Measurements from ENCODE around the gene ARPC1A. TPM values are rescaled to one million over a fixed set of nuclear protein-coding genes. Genes with fewer than 3 reads are reported as not detected.
"Not testable (repeated sequence)": the region's sequence is repeated elsewhere in the genome, so short reads cannot be mapped to it uniquely, and the experiment has no call there.

ARPC1A gene
- total and polyA plus RNA-seq, 2 donors (not counting 1 experiment from before 2014, with no cell fraction given): 184 to 226 TPM

GRCh38 chr7:99379043-99379577, 53.4 kb downstream of the ARPC1A start:
- no peak for TF ChIP-seq EZH2 (IDR thresholded peaks at IDR 0.05; ENCODE audit: low read length, missing control alignments)
- TF ChIP-seq CTCF (conservative IDR thresholded peaks at IDR 0.05 in 1 of 2, IDR thresholded peaks at IDR 0.05 in 1 of 2; ENCODE audit: low read depth in 1 of 2, low read length in 2 of 2): peak in 1 of 2 donors; percentile 9
- peak; percentile 87 for DNase-seq (ENCODE audit: low read depth in 2 of 2)
- H4K20me1 ChIP-seq (ENCODE audit: control insufficient read depth, extremely low read depth, insufficient read depth, low read length): no peaks in the 10 kb centered on the region
- H3K27ac ChIP-seq (ENCODE audit: insufficient read depth, low read length): peak overlapping the region; percentile 72
- H3K9ac ChIP-seq (ENCODE audit: insufficient read depth, low read length): no peak overlapping the region
- H3K79me2 ChIP-seq (ENCODE audit: control insufficient read depth, insufficient read depth, low read length): peaks cover 62% of the 10 kb centered on the region
- H3K9me3 ChIP-seq (ENCODE audit: control insufficient read depth, insufficient read depth, low read depth, low read length): no peaks in the 10 kb centered on the region
- peak overlapping the region; percentile 30 for H3K4me2 ChIP-seq (ENCODE audit: extremely low read depth, insufficient read depth, low read length)
- H3K4me1 ChIP-seq (ENCODE audit: control insufficient read depth, extremely low read depth, insufficient read depth, low read length): peaks cover 19% of the 10 kb centered on the region
- H3K27me3 ChIP-seq (ENCODE audit: control insufficient read depth, insufficient read depth, low read length): no peaks in the 10 kb centered on the region
- H3K4me3 ChIP-seq (replicated peaks in 1 of 4; ENCODE audit: control extremely low read depth in 1 of 4, insufficient read depth in 1 of 4, low read depth in 3 of 4, low read length in 4 of 4): peak overlapping the region in 1 of 4 experiments; percentile 25
- no peak overlapping the region for H2AFZ ChIP-seq (ENCODE audit: low read length)
- peaks cover 18% of the 10 kb centered on the region for H3K36me3 ChIP-seq (ENCODE audit: control insufficient read depth, insufficient read depth, low read length)

- Histone ChIP-seq H3K4me3 (replicated peaks in 1 of 4; ENCODE audit: control extremely low read depth in 1 of 4, insufficient read depth in 1 of 4, low read depth in 3 of 4, low read length in 4 of 4) (peak overlapping the region in 1 of 4 experiments; percentile 25), H3K4me2 (ENCODE audit: extremely low read depth, insufficient read depth, low read length) (peak overlapping the region; percentile 62), H3K4me1 (ENCODE audit: control insufficient read depth, extremely low read depth, insufficient read depth, low read length) (peaks cover 19% of the 10 kb centered on the region), H3K27ac (ENCODE audit: insufficient read depth, low read length) (peak overlapping the region; percentile 72), H3K36me3 (ENCODE audit: control insufficient read depth, insufficient read depth, low read length) (peaks cover 20% of the 10 kb centered on the region), H3K79me2 (ENCODE audit: control insufficient read depth, insufficient read depth, low read length) (peaks cover 67% of the 10 kb centered on the region)
- not testable (repeated sequence) for H4K20me1 ChIP-seq (ENCODE audit: control insufficient read depth, extremely low read depth, insufficient read depth, low read length); H3K9ac ChIP-seq (ENCODE audit: insufficient read depth, low read length); H3K9me3 ChIP-seq (ENCODE audit: control insufficient read depth, insufficient read depth, low read depth, low read length); DNase-seq (ENCODE audit: low read depth in 2 of 2); H2AFZ ChIP-seq (ENCODE audit: low read length); H3K27me3 ChIP-seq (ENCODE audit: control insufficient read depth, insufficient read depth, low read length)
Observed at GRCh38 chr7:99379693-99380031, 54.0 kb downstream of the ARPC1A start.

GRCh38 chr7:99380032-99380822, 54.5 kb downstream of the ARPC1A start:
- peak overlapping the region; percentile 72 for H3K27ac ChIP-seq (ENCODE audit: insufficient read depth, low read length)
- H2AFZ ChIP-seq (ENCODE audit: low read length): no peak overlapping the region

More at GRCh38 chr7:99380032-99380822, 54.5 kb downstream of the ARPC1A start:
- Histone ChIP-seq H3K4me2 (ENCODE audit: extremely low read depth, insufficient read depth, low read length) (peak overlapping the region; percentile 62), H4K20me1 (ENCODE audit: control insufficient read depth, extremely low read depth, insufficient read depth, low read length) (no peaks in the 10 kb centered on the region), H3K36me3 (ENCODE audit: control insufficient read depth, insufficient read depth, low read length) (peaks cover 20% of the 10 kb centered on the region), H3K9me3 (ENCODE audit: control insufficient read depth, insufficient read depth, low read depth, low read length) (no peaks in the 10 kb centered on the region), H3K4me3 (replicated peaks in 1 of 4; ENCODE audit: control extremely low read depth in 1 of 4, insufficient read depth in 1 of 4, low read depth in 3 of 4, low read length in 4 of 4) (peak overlapping the region in 1 of 4 experiments; percentile 25), H3K27me3 (ENCODE audit: control insufficient read depth, insufficient read depth, low read length) (no peaks in the 10 kb centered on the region), H3K79me2 (ENCODE audit: control insufficient read depth, insufficient read depth, low read length) (peaks cover 67% of the 10 kb centered on the region), H3K9ac (ENCODE audit: insufficient read depth, low read length) (peak overlapping the region; percentile 8), H3K4me1 (ENCODE audit: control insufficient read depth, extremely low read depth, insufficient read depth, low read length) (peaks cover 19% of the 10 kb centered on the region)
- TF ChIP-seq EZH2 (IDR thresholded peaks at IDR 0.05; ENCODE audit: low read length, missing control alignments) (no peak), CTCF (conservative IDR thresholded peaks at IDR 0.05 in 1 of 2, IDR thresholded peaks at IDR 0.05 in 1 of 2; ENCODE audit: low read depth in 1 of 2, low read length in 2 of 2) (no peak)
- DNase-seq (ENCODE audit: low read depth in 2 of 2): peak; percentile 25 to 39

Measured in fibroblast of lung (primary cell).